GM23338 (cell line): ENCODE data around the gene AFF3.

Experiments
- CREB1 ChIP-seq: fragments of 250-450 bp; sonication (Bioruptor Pico); IDR thresholded peaks from 2 replicates; pipeline ENCODE4 v1.5.0; 2020; ENCODE audit warnings: low read depth, mild to moderate bottlenecking, moderate library complexity
- EZH2phosphoT487 ChIP-seq: fragments of 200-600 bp; sonication (generic); IDR thresholded peaks from one replicate; pipeline ENCODE4 v1.8.1; 2018; ENCODE audit warnings: antibody characterized with exemption; ENCODE audit not compliant: unreplicated experiment
- JUNB ChIP-seq: IDR thresholded peaks from one replicate; pipeline ENCODE4 v1.6.1; 2016; ENCODE audit warnings: antibody characterized with exemption; ENCODE audit not compliant: unreplicated experiment
- POLR2AphosphoS5 ChIP-seq: IDR thresholded peaks from 2 replicates; pipeline ENCODE4 v1.6.1; 2016; ENCODE audit warnings: antibody characterized with exemption, low read depth
- TF ChIP-seq, protein P1 (sequence below), 2 experiments: fragments of 200-600 bp in 1 of 2; sonication (generic) in 1 of 2; conservative IDR thresholded peaks; 2 replicates each; pipeline versions ENCODE4 v1.5.1 to v1.6.1; 2016 to 2017; ENCODE audit warnings: antibody characterized with exemption in 2 of 2, low read depth in 2 of 2, mild to moderate bottlenecking in 2 of 2, moderate library complexity in 1 of 2
- TF ChIP-seq, protein P2 (sequence below): IDR thresholded peaks from 2 replicates; pipeline ENCODE4 v1.6.1; 2016; ENCODE audit warnings: antibody characterized with exemption

DNA sequence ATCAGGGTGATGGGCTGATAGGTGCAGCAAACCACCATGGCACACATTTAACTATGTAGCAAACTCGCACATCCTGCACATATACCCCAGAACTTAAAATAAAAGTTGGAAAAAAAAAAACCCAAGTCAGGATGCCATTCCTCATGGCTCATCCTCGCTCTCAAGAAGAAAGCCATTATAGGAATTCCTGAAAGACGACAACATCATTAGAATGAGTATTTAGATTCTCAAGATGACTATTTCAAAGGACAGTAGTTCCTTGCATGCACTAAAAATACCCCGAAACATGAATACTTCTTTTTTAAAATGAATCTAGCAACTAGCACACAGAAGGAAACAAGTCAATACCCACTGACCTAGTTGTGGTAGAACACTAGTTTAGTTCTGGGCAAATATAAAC, 366.8 kb downstream of the AFF3 start:
- TF ChIP-seq, protein P1, sequence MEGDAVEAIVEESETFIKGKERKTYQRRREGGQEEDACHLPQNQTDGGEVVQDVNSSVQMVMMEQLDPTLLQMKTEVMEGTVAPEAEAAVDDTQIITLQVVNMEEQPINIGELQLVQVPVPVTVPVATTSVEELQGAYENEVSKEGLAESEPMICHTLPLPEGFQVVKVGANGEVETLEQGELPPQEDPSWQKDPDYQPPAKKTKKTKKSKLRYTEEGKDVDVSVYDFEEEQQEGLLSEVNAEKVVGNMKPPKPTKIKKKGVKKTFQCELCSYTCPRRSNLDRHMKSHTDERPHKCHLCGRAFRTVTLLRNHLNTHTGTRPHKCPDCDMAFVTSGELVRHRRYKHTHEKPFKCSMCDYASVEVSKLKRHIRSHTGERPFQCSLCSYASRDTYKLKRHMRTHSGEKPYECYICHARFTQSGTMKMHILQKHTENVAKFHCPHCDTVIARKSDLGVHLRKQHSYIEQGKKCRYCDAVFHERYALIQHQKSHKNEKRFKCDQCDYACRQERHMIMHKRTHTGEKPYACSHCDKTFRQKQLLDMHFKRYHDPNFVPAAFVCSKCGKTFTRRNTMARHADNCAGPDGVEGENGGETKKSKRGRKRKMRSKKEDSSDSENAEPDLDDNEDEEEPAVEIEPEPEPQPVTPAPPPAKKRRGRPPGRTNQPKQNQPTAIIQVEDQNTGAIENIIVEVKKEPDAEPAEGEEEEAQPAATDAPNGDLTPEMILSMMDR (conservative IDR thresholded peaks at IDR 0.05; ENCODE audit: low read depth in 2 of 2), result no peak
- TF ChIP-seq, protein P2, sequence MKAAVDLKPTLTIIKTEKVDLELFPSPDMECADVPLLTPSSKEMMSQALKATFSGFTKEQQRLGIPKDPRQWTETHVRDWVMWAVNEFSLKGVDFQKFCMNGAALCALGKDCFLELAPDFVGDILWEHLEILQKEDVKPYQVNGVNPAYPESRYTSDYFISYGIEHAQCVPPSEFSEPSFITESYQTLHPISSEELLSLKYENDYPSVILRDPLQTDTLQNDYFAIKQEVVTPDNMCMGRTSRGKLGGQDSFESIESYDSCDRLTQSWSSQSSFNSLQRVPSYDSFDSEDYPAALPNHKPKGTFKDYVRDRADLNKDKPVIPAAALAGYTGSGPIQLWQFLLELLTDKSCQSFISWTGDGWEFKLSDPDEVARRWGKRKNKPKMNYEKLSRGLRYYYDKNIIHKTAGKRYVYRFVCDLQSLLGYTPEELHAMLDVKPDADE, result no peak
- no peak for TF ChIP-seq JUNB
- no peak for TF ChIP-seq CREB1 (CRISPR knock-in tag)
- no peak for TF ChIP-seq EZH2phosphoT487
- TF ChIP-seq POLR2AphosphoS5, result no peak
